Peyer's patch (tissue), 4 donors: ENCODE results near the gene TRIM46. TPM values are rescaled to one million over a fixed set of nuclear protein-coding genes. Genes with fewer than 3 reads are reported as not detected.
A peak's percentile ranks its signal among the peaks of the same experiment; 100 is the strongest.

Experiments used
- DNase-seq, 3 donors: peaks; one replicate each; pipeline ENCODE4 v3.0.0-alpha.2; 2017 to 2019
- H3K27ac ChIP-seq, 4 donors: fragments of 200-600 bp; sonication (generic); one replicate each; pipeline ENCODE4 v1.5.1; 2016 to 2019
- H3K27me3 ChIP-seq, 2 donors: fragments of 200-600 bp; sonication (generic); one replicate each; pipeline ENCODE4 v1.5.1; 2019
- H3K36me3 ChIP-seq, 3 donors: fragments of 200-600 bp; sonication (generic); one replicate each; pipeline ENCODE4 v1.5.1; 2016 to 2019
- H3K4me1 ChIP-seq, 4 donors: fragments of 200-600 bp; sonication (generic); one replicate each; pipeline ENCODE4 v1.5.1; 2016 to 2019
- H3K4me3 ChIP-seq, 4 donors: fragments of 200-600 bp; sonication (generic); 1 replicate in 3 of 4; 2 replicates in 1 of 4; pipeline ENCODE4 v1.5.1; 2016 to 2019; ENCODE audit warnings: mild to moderate bottlenecking in 1 of 4
- H3K9me3 ChIP-seq, 4 donors: fragments of 200-600 bp; sonication (generic); one replicate each; pipeline ENCODE4 v1.5.1; 2016 to 2019; ENCODE audit warnings: mild to moderate bottlenecking in 1 of 4
- POLR2A ChIP-seq, 2 donors: fragments of 450-650 bp; IDR thresholded peaks; one replicate each; pipeline ENCODE4 v1.5.1; 2017; ENCODE audit warnings: antibody characterized with exemption in 2 of 2, mild to moderate bottlenecking in 2 of 2, moderate library complexity in 2 of 2
- total RNA-seq, 4 donors: library from RNA; depleted of rRNA; stranded (reverse); fragments of >200 nt; gene quantifications; one replicate each; pipeline ENCODE4 v1.1.0, GENCODE V29; 2016
- TF ChIP-seq, protein P1 (sequence below), 6 experiments: fragments of 450-650 bp in 4 of 6; fragments of 200-600 bp in 2 of 6; sonication (generic) in 1 of 6; IDR thresholded peaks; one replicate each; pipeline ENCODE4 v1.5.1; 2017 to 2019; ENCODE audit warnings: antibody characterized with exemption in 6 of 6, mild to moderate bottlenecking in 3 of 6, moderate library complexity in 1 of 6

Gene TRIM46
- total RNA-seq, 4 donors from 2014 or later, result not detected

DNA sequence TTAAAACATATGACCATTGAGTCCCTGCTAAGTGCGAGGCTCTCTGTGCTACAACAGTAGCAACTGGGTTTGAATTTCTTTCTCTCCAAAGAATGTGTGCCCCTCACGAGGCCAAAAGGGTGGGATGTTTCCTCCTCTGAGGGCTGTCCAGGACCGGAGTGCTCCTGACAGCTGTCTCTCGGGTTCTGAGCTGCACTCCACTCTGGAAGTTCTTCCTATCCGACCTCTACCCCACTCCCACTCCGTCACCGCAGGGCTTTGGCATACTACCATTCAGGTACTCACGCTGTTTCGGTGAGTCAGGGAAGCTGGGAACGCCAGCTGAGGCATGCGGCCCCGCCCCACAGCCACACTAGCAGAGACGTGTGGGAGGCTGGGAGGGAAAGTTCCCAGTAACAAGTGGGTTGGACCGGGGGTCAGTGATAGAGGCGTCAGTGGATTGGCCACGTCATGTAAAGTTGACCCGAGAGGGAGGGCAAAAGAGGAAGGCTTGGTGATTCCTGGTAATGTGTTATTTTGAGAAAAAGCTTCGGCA, 38.7 kb upstream of the TRIM46 start:
- Histone ChIP-seq H3K36me3 (peaks cover 0 to 38% (median 0%) of the 10 kb centered on the region in 3 donors), H3K27me3 (no peaks in the 10 kb centered on the region), H3K4me3 (peak overlapping the region; percentile 63 to 87 (median 73)), H3K4me1 (peaks cover 0 to 51% (median 13%) of the 10 kb centered on the region in 4 donors), H3K27ac (peak overlapping the region; percentile 92 to 98 (median 98)), H3K9me3 (no peaks in the 10 kb centered on the region)
- TF ChIP-seq, protein P1, sequence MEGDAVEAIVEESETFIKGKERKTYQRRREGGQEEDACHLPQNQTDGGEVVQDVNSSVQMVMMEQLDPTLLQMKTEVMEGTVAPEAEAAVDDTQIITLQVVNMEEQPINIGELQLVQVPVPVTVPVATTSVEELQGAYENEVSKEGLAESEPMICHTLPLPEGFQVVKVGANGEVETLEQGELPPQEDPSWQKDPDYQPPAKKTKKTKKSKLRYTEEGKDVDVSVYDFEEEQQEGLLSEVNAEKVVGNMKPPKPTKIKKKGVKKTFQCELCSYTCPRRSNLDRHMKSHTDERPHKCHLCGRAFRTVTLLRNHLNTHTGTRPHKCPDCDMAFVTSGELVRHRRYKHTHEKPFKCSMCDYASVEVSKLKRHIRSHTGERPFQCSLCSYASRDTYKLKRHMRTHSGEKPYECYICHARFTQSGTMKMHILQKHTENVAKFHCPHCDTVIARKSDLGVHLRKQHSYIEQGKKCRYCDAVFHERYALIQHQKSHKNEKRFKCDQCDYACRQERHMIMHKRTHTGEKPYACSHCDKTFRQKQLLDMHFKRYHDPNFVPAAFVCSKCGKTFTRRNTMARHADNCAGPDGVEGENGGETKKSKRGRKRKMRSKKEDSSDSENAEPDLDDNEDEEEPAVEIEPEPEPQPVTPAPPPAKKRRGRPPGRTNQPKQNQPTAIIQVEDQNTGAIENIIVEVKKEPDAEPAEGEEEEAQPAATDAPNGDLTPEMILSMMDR (IDR thresholded peaks at IDR 0.05), result no peak
- TF ChIP-seq POLR2A (IDR thresholded peaks at IDR 0.05), result peak; percentile 39 to 85
- peak; percentile 56 to 95 (median 93) for DNase-seq

DNA sequence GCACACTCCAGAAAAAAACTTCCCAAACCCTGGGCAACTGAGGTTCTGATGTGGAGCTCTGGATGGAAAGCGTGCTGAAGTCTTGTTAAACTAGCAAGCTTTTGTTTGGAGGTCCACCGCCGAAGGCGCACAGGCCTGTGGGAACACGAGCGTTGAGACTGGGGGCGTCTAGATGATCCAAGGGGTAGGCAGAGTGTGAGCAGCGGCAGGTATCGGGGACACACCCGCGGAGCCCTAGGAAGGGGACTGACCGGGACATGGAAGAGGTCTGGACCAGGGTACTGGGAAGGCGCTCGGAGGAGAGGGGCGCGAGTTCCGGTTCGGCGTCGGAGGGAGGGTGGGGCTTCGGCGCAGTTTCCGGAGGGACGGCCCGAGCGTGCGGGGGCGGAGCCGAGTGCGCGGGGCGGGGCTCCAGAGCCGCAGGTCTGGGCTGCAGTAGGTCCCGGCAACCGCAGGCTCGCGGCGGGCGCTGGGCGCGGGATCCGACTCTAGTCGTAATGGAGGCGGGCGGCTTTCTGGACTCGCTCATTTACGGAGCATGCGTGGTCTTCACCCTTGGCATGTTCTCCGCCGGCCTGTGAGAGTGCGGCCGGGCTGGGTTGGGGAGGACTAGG, 38.1 kb upstream of the TRIM46 start, which contains the start of gene SLC50A1:
Gene SLC50A1, plus strand, starts transcription at position 438 of the 614 bp plus-strand sequence. Its CDS starts 60 bp downstream, at position 498.
- H3K36me3 ChIP-seq, result peaks cover 0 to 38% (median 0%) of the 10 kb centered on the region in 3 donors
- peak within 1 kb of the TSS; percentile 92 to 98 (median 98) for H3K27ac ChIP-seq
- H3K4me3 ChIP-seq, result peak within 1 kb of the TSS; percentile 63 to 87 (median 73)
- no peaks in the 10 kb centered on the region for H3K9me3 ChIP-seq
- TF ChIP-seq POLR2A (IDR thresholded peaks at IDR 0.05), result peak; percentile 94 to 99
- TF ChIP-seq, protein P1 (IDR thresholded peaks at IDR 0.05), result peak in 5 of 6 experiments; percentile 23 to 70 (median 68)
- peak; percentile 89 to 97 (median 97) for DNase-seq
- peaks cover 0 to 53% (median 13%) of the 10 kb centered on the region in 4 donors for H3K4me1 ChIP-seq
- H3K27me3 ChIP-seq, result no peaks in the 10 kb centered on the region

DNA sequence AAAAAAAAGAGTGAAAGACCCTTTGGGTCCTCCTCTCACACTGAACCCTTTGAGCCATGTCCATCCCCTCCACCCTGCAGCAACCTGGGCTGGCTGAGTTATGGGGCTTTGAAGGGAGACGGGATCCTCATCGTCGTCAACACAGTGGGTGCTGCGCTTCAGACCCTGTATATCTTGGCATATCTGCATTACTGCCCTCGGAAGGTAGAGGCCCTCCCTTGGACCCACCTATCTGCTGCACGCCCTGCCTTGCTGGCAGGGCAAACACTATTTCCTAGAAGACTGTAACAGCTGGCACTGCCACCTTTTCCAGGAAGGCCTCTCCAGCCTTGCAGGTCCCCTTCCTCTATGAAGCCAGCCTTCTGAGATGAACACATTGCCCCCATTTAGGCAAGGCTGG, 36.9 kb upstream of the TRIM46 start:
- peak overlapping the region; percentile 92 to 98 (median 98) for H3K27ac ChIP-seq
- peaks cover 0 to 54% (median 13%) of the 10 kb centered on the region in 4 donors for H3K4me1 ChIP-seq
- DNase-seq, result peak in 1 of 3 donors; percentile 63
- H3K36me3 ChIP-seq, result peaks cover 0 to 31% (median 0%) of the 10 kb centered on the region in 3 donors
- H3K4me3 ChIP-seq, result peak overlapping the region; percentile 63 to 87 (median 73)
- no peaks in the 10 kb centered on the region for H3K9me3 ChIP-seq
- no peaks in the 10 kb centered on the region for H3K27me3 ChIP-seq
- TF ChIP-seq POLR2A (IDR thresholded peaks at IDR 0.05), result no peak
- TF ChIP-seq, protein P1 (IDR thresholded peaks at IDR 0.05), result peak in 2 of 6 experiments; percentile 21 to 23

DNA sequence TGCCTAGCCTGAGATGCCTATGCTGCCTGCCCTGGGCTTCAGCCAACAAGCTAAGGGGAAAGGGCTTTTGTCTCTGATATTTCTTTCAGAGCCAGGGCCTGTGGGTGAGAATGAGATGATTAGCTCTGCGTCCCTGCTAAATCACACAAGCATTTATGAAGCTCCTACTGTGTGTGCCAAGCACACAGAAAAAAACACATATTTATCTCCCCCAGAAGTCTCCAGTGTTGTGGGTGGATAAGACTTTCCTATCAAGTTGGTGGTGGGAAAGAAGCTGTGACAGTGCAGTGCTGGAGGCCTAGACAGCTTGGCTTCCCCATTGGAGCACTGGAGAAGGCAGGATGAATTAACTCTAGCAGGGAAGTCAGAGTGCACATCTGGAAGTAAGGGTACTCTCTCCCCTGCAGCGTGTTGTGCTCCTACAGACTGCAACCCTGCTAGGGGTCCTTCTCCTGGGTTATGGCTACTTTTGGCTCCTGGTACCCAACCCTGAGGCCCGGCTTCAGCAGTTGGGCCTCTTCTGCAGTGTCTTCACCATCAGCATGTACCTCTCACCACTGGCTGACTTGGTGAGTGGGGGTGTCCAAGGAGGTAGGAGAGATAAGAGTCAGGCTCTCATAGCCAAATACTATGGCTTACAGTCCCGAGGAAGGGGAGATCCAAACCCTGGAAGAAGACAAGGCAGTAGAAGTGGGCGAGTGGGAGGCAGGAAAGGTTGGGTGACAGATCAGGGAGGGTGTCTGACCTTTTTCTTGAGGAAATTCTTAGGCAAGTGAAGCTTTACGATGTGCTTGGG, 36.3 kb upstream of the TRIM46 start:
- DNase-seq, result no peak
- peaks cover 0 to 25% (median 0%) of the 10 kb centered on the region in 3 donors for H3K36me3 ChIP-seq
- peaks cover 0 to 54% (median 13%) of the 10 kb centered on the region in 4 donors for H3K4me1 ChIP-seq
- H3K27ac ChIP-seq, result peak overlapping the region; percentile 92 to 98 (median 98)
- H3K9me3 ChIP-seq, result no peaks in the 10 kb centered on the region
- H3K27me3 ChIP-seq, result no peaks in the 10 kb centered on the region
- peak overlapping the region in 2 of 4 donors; percentile 63 to 87 for H3K4me3 ChIP-seq
- TF ChIP-seq, protein P1 (IDR thresholded peaks at IDR 0.05), result no peak
- no peak for TF ChIP-seq POLR2A (IDR thresholded peaks at IDR 0.05)

DNA sequence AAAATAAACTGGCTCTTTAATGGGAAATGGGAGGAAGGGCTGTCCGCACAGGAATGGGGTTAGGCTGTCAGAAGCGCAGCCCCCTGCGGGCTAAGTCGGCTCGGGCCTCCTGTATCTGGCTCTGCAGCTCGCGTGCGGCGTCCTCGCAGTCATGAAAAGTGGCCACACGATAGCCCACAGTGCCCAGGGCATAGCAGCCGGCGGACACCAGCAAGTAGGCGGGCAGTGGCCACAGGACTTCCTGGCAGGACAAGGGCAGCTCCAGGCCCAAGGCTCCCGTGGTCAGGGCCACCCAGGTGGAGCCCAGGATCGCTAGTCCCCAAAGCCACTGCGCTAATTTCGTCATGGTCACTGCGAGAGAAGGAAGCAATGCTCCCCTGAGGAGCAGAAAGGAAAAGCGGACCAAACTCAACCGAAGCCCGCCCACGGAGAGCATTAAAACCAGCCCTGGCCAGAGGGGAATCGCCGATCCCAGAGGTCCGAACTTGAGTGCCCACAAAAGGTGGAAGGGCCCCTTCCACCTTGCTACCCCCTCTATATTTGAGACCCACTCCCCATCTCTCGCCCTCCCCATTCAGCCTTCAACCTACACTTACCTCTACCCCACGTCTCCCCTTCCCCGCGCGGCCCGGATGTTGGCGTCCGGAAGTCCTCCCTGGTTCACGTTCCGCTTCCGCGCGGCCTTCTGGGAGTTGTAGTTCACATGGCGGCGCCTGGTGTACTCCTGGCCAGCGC, 33.6 kb upstream of the TRIM46 start, which contains the start of gene DPM3:
Gene DPM3, minus strand, starts transcription at position 637 of the 735 bp plus-strand sequence. Its CDS starts 291 bp downstream, at position 346.
- H3K4me3 ChIP-seq, result peak within 1 kb of the TSS; percentile 56 to 84 (median 60)
- no peaks in the 10 kb centered on the region for H3K9me3 ChIP-seq
- peak; percentile 93 to 96 (median 94) for DNase-seq
- H3K27ac ChIP-seq, result peak within 1 kb of the TSS; percentile 80 to 93 (median 86)
- H3K27me3 ChIP-seq, result no peaks in the 10 kb centered on the region
- TF ChIP-seq POLR2A (IDR thresholded peaks at IDR 0.05), result peak; percentile 66 to 83
- TF ChIP-seq, protein P1 (IDR thresholded peaks at IDR 0.05), result no peak
- peaks cover 0 to 4% (median 0%) of the 10 kb centered on the region in 3 donors for H3K36me3 ChIP-seq
- peaks cover 0 to 33% (median 8%) of the 10 kb centered on the region in 4 donors for H3K4me1 ChIP-seq
